NK-92 (cell line): Measurements from ENCODE around the gene CCL20.
"Not testable (repeated sequence)": the region's sequence is repeated elsewhere in the genome, so short reads cannot be mapped to it uniquely, and the experiment has no call there.

Experiments used
- DNase-seq: peaks from one replicate; lab custom pipeline; 2025; ENCODE audit not compliant: unreplicated experiment; lab: John Stamatoyannopoulos, UW

CCL20 gene

GRCh38 chr2:227829337-227829736 lies 15.7 kb downstream of the CCL20 start:
- DNase-seq, result no peak

- no peak for DNase-seq
Measured at GRCh38 chr2:227834423-227834822, 20.8 kb downstream of the CCL20 start.

- DNase-seq, result no peak
Measured at GRCh38 chr2:227834916-227835650, 21.4 kb downstream of the CCL20 start.

DNA sequence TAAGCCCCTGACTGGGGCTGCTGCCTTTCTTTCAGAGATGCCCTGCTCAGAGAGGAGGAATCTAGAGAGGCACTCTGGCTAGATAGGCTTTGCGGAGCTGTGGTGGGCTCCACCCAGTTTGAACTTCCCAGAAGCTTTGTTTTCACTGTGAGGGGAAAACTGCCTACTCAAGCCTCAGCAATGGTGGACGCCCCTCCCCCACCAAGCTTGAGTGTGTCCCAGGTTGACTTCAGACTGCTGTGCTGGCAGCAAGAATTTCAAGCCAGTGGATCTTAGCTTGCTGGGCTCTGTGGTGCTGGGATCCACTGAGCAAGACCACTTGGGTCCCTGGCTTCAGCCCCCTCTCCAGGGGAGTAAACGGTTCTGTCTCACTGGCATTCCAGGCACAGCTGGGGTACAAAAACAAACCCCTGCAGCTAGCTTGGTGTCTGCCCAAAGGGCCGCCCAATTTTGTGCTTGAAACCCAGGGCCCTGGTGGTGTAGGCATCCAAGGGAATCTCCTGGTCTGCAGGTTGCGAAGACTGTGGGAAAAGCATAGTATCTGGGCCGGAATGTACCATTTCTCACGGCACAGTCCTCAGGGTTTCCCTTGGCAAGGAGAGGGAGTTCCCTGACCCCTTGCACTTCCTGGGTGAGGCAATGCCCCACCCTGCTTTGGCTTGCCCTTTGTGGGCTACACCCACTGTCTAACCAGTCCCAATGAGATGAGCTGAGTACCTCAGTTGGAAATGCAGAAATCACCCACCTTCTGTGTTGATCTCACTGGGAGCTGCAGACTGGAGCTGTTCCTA lies 25.9 kb downstream of the CCL20 start:
- DNase-seq, result not testable (repeated sequence)

- no peak for DNase-seq
Measured at GRCh38 chr2:227846831-227847230, 33.2 kb downstream of the CCL20 start.

GRCh38 chr2:227848146-227848545 lies 34.5 kb downstream of the CCL20 start:
- DNase-seq, result no peak

DNA sequence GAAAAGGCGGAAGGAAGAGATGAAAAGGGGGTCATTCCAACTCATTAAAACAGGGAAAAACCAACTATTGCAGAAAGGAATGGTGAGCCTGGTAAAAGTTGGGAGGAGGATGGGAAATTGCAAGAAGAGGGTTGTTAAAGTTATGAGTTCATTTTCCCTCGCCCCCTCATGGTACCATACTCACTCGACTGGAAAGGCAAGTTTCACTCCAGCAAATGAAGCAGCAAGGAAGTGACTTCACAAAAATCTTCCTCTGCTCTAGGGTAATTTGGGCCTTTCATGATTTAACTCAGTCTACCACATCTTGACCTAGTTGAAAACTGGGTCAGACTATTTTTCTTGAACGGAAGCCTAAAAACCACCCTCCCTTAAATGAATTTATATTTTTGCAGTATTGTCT lies 34.9 kb downstream of the CCL20 start:
- no peak for DNase-seq

GRCh38 chr2:227849906-227850305 lies 36.3 kb downstream of the CCL20 start:
- no peak for DNase-seq

DNA sequence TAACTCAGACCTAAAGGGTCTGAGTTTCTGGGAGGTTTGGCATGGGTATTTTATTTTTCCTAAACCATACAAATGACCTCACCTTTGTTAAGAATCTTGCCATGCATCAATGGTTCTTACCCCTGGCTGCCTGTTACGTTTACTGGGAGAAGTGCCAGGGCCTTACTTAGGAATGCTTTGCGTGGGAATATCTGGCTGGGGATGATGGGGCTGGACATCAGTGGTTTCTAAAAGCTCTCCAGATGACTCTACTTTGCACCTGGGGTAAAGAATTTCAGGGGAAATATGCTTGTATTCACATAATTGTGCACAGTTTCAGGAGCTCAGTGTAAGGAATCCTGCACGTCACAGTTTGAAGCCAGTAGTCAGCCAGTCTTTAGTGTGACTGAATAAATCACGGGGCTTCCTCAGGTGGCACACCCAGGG lies 39.6 kb downstream of the CCL20 start:
- no peak for DNase-seq

DNA sequence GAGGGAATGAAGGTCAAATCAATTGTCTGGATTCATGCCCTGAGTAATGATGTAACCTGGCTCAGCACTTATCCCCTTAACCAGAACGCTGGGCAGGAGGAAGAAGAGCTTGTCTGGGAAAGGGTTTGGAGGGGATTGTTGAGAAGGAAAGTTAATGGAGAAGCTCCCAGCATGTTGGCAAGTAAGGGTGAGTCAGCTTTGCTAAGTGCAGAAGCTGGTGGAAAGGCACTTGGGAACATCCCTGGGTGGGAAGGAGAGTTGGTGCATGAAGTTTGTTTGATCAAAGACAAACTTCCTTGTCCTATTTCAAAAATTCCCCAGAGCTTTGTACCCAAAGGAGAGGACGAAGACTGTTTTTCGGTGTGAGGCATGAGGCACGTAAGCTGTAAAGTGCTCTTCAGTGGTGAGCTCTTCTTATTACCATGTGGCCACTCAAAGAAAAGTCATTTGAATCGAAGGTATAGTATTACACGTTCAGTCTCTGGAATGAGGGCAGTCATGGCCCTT lies 40.2 kb downstream of the CCL20 start:
- no peak for DNase-seq

- no peak for DNase-seq
Measured at GRCh38 chr2:227855440-227855839, 41.8 kb downstream of the CCL20 start.

GRCh38 chr2:227856697-227857096 lies 43.1 kb downstream of the CCL20 start:
- no peak for DNase-seq

- no peak for DNase-seq
Measured at GRCh38 chr2:227860221-227860641, 46.6 kb downstream of the CCL20 start.

DNA sequence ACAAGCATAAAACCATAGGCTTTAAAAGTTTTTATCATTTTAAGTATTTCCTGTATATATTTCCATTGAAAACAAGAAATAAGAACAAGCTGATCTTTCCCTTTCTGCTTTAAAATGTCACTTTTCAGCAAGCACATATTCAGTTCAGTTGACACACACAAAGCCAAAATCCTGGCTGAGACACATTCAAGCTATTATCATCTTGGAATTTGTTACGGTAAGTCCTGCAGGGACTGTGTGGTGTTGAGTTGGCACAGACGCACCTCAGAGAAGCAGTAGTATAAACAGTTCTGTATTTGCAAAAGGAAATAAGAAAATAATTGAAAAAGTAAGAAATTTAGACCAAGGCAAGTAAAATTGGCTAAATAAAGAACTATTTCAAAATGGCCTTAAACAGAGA lies 47.4 kb downstream of the CCL20 start:
- DNase-seq, result no peak

GRCh38 chr2:227862227-227862740 lies 48.6 kb downstream of the CCL20 start:
- no peak for DNase-seq

DNA sequence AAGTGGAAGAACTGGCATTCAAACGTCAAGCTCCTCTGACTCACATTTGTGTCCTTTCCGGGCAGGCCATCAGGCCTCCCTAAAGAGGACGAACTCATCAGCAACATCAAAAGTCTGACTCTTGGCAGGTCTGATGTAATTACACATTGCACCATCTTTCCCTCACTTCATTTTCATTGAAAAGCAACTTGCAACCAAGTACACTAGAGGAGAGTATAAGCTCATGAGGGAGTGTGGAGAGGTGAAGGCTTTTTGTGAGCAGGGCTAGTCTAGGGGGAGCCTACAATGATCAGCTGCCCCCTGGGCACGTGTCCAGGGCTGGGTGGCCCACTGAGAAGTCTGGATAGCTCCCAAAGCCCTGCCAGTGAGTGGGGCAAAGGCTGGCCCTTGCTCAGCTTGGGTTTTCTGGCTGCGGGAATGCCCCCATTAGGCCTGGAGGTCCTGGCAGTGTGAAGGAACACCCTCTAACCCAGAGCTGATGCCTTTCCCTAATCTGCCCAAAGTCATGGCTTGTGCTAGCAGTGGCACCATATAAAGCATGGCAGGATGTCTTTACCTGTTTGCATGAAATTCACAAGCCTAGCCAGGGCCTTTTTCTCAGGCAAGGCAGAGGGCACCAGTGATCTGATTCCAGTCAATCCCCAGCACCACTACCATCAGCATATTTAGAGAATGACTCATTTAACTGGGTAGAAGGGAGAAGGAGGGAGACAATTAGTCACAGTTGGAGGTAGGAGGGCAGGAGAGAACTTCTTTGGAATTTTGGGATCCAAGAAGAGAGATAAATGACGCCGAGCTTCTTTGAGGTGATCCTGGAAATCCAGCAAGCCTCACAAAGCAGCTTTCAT lies 49.3 kb downstream of the CCL20 start:
- no peak for DNase-seq

DNA sequence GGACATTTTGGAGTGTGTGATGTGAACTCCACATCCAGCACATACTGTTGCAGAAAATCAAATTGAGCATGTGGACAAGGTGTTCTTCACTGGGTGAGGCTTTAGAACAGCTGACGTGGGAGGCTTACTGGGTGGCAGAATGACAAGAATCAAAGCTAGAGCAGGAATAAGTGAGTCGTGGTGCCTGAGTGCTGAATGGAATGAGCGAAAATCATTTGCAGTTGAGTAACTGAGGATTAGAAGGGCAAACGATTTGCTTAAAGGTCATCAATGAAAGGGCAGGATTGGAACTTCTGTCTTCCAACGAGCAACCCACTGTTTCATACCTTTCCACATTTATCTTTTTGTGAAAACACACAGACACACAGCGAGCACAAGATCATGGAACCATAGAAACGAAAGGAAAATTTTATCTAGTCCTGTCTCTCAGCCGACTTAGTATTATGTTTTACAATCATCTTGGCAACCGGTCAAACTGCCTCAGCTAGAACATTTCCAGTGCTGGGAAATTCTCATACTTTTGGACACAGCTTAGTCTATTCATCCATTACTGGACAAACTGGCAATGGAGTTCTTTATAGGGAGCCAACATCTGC lies 50.6 kb downstream of the CCL20 start:
- no peak for DNase-seq

DNA sequence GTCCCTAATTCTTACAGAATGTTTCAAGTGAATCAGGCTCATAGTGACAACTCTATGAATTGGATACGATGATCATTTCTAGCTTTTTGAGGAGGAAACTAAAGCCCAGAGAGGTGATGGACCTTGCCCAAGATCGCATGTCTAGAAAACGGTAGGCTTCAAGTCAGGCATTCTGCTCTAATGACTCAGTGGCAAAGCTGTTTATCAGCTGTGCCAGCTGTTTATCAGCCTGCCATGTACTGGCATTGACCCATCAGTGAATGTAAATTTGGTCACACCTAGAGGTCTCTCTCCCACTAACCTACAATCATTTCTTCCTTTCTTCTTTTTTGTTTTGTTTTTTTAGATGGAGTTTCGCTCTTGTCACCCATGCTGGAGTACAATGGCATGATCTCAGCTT lies 51.6 kb downstream of the CCL20 start:
- no peak for DNase-seq
